Measurements from ENCODE around the gene YIPF3.

DNA sequence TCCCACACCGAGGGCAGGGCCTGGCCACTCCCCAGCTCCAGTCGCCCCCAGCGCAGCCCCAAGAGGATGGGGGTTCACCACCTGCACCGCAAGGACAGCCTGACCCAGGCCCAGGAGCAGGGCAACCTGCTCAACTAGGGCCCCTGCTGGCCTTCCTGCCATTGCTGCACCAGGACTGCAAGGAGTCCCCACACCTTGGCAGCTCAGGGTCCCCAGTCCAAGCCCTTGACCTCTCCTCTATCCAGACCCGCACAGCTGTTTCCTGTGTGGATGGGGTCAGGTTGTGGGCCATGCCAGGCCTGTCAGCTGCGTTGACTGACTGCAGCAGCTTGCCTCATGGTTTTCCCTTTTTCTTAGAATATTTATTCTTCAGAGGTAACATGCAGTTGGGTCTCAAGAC, 11.0 kb downstream of the YIPF3 start:
- TF ChIP-seq CTCF (IDR thresholded peaks at IDR 0.05; ENCODE audit: poor library complexity): no peak
- TF ChIP-seq EZH2 (IDR thresholded peaks at IDR 0.05; ENCODE audit: borderline replicate concordance): no peak
- TF ChIP-seq EZH2phosphoT487 (IDR thresholded peaks at IDR 0.05; ENCODE audit: low read depth, severe bottlenecking, unreplicated experiment): no peak

Data from hepatocyte (in vitro differentiated cells).